ENCODE results near the gene MAD2L1BP. TPM values are rescaled to one million over a fixed set of nuclear protein-coding genes. Genes with fewer than 3 reads are reported as not detected.

Gene MAD2L1BP
- total and polyA plus RNA-seq, 2 of the 13 experiments (the other 11 are each of a cell fraction or from before 2014, with no cell fraction given) = 54.2 to 55.5 TPM

DNA sequence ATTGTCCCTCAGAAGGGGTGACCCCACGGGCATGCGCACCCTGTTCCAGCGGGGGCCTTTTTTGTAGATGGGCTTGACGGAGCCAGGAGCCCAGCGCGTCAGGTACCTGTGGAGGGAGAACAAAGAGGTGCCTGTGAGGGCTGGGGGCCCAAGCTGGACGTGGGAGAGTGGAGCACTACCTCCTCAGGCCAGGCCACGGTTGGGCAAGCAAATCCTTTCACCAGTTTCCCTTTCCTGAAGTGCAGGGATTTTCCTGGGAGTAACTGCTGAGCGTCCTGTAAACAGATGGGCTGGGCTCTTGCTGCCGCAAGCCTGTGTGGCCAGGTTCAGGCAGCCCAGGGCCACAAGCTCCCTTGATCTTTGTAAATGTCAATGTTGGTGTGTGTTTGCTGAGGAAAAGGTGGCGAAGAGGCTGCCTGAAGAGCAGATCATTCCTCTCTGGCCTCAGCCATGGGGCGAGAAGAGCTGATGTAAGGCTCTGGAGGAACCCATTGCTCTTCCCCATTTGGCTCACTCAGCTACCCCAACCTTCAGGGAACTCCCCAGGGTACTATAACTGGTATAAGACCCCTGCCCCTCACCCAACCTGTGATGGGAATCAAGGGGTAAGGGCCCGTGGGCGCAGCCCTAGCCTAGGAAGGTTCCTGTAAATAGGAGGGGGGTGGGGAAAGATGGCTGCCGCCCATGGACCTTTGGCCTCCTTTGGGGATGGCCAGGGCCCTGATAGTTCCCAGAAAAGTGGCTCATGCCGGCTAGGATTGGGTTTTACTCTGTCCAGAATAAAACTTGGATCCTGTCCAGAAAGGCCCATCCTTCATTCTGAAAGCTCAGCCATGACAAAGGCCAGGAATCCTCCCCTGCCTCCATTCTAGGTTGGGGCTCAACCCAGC lies 36.4 kb downstream of the MAD2L1BP start (continued):
- no peak for TF ChIP-seq ZNF782 (CRISPR knock-in tag; IDR thresholded peaks at IDR 0.05; ENCODE audit: borderline replicate concordance)
- peak; percentile 73 for TF ChIP-seq NR2F6 (IDR thresholded peaks at IDR 0.05)
- TF ChIP-seq NR2F6 (CRISPR knock-in tag; IDR thresholded peaks at IDR 0.05) = peak; percentile 69
- no peak for TF ChIP-seq ZNF878 (CRISPR knock-in tag; IDR thresholded peaks at IDR 0.05)
- no peak for TF ChIP-seq ZSCAN22 (CRISPR knock-in tag; IDR thresholded peaks at IDR 0.05)
- peak; percentile 95 for TF ChIP-seq MEF2D (CRISPR knock-in tag; IDR thresholded peaks at IDR 0.05)
- TF ChIP-seq, protein P1, sequence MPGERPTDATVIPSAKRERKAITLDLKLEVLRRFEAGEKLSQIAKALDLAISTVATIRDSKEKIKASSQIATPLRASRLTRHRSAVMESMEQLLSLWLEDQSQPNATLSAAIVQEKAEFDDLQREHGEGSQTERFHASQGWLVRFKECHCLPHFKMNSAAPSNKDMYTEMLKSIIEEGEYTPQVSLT (CRISPR knock-in tag; IDR thresholded peaks at IDR 0.05; ENCODE audit: borderline replicate concordance, low read depth) = no peak
- peak; percentile 91; the same call in 1 of the 2 replicates for TF ChIP-seq CCDC6 (CRISPR knock-in tag; IDR thresholded peaks at IDR 0.05)
- no peak for TF ChIP-seq RBM22 (optimal IDR thresholded peaks at IDR 0.05; ENCODE audit: low read length)
- no peak for TF ChIP-seq ZNF672 (CRISPR knock-in tag; IDR thresholded peaks at IDR 0.05)
- 0 out of 2 replicates have a peak, but pooled peaks have one; percentile 22 for TF ChIP-seq ZNF235 (CRISPR knock-in tag; IDR thresholded peaks at IDR 0.05; ENCODE audit: borderline replicate concordance)
- peak; percentile 50; the same call in 1 of the 2 replicates for TF ChIP-seq ATF1 (CRISPR knock-in tag; IDR thresholded peaks at IDR 0.05)
- no peak for TF ChIP-seq HNF1A (IDR thresholded peaks at IDR 0.05; ENCODE audit: low read depth)
- TF ChIP-seq HNF1A (CRISPR knock-in tag; IDR thresholded peaks at IDR 0.05; ENCODE audit: borderline replicate concordance) = peak; percentile 55; the same call in 1 of the 2 replicates
- no peak for TF ChIP-seq TP53 (CRISPR knock-in tag; conservative IDR thresholded peaks at IDR 0.05)
- TF ChIP-seq ZNF280B (CRISPR knock-in tag; IDR thresholded peaks at IDR 0.05; ENCODE audit: borderline replicate concordance) = no peak
- TF ChIP-seq TEAD3 (CRISPR knock-in tag; optimal IDR thresholded peaks at IDR 0.05; ENCODE audit: borderline replicate concordance) = peak; percentile 67
- 0 out of 2 replicates have a peak, but pooled peaks have one; percentile 73 for TF ChIP-seq ZNF724P (CRISPR knock-in tag; IDR thresholded peaks at IDR 0.05; ENCODE audit: borderline replicate concordance)
- TF ChIP-seq PAF1 (CRISPR knock-in tag; IDR thresholded peaks at IDR 0.05) = no peak
- no peak for TF ChIP-seq JDP2 (CRISPR knock-in tag; IDR thresholded peaks at IDR 0.05; ENCODE audit: borderline replicate concordance)
- no peak for TF ChIP-seq ZSCAN29 (CRISPR knock-in tag; conservative IDR thresholded peaks at IDR 0.05)
- TF ChIP-seq, protein P2, sequence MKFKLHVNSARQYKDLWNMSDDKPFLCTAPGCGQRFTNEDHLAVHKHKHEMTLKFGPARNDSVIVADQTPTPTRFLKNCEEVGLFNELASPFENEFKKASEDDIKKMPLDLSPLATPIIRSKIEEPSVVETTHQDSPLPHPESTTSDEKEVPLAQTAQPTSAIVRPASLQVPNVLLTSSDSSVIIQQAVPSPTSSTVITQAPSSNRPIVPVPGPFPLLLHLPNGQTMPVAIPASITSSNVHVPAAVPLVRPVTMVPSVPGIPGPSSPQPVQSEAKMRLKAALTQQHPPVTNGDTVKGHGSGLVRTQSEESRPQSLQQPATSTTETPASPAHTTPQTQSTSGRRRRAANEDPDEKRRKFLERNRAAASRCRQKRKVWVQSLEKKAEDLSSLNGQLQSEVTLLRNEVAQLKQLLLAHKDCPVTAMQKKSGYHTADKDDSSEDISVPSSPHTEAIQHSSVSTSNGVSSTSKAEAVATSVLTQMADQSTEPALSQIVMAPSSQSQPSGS (CRISPR knock-in tag; IDR thresholded peaks at IDR 0.05) = no peak
